Measurements from ENCODE around the gene TGOLN2.

GRCh38 chr2:85367180-85367579 is 39.4 kb upstream of the TGOLN2 start:
- TF ChIP-seq YY1 (IDR thresholded peaks at IDR 0.05; ENCODE audit: low read depth) (no peak), TEAD4 (IDR thresholded peaks at IDR 0.05) (no peak), EGR1 (IDR thresholded peaks at IDR 0.05) (no peak), TCF12 (IDR thresholded peaks at IDR 0.05; ENCODE audit: low read depth) (no peak), FOXM1 (IDR thresholded peaks at IDR 0.05; ENCODE audit: borderline replicate concordance, low read depth) (no peak)
- TF ChIP-seq, protein P1, sequence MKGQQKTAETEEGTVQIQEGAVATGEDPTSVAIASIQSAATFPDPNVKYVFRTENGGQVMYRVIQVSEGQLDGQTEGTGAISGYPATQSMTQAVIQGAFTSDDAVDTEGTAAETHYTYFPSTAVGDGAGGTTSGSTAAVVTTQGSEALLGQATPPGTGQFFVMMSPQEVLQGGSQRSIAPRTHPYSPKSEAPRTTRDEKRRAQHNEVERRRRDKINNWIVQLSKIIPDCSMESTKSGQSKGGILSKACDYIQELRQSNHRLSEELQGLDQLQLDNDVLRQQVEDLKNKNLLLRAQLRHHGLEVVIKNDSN (IDR thresholded peaks at IDR 0.05), result no peak
